Measurements from ENCODE around the gene TRIM2.
"Not testable (repeated sequence)": the region's sequence is repeated elsewhere in the genome, so short reads cannot be mapped to it uniquely, and the experiment has no call there.

TRIM2 gene

DNA sequence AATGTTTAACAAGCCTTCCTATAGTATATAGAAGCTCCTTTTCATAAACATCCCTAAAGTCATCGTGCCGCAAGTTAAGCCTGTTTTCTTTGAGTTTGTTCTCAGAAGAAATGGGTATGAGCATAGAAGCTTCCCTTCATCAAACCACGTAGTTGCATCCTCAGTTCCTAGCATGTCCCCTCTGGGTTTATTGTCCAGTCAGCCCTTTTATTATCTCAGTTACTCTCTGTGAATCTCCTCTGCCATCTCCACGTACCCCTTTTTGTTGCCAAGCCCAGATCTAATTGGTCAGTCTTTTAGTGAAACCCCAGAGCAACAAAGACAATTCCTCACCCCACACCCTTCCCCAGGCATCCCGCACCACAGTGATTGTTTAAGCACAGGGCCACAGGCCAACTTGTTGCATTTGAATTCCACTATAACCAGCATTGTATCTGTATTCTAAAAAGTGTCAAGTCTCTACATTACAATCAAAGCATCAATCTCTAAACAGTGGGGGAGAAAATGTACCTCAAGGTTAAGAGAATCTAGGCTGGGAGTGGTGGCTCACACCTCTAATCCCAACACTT is 12.4 kb upstream of the TRIM2 start:
- Histone ChIP-seq H3K4me1 (ENCODE audit: low read length) (no peaks in the 10 kb centered on the region), H3K9me3 (replicated peaks; ENCODE audit: insufficient read depth, low read length) (no peaks in the 10 kb centered on the region), H3K4me3 (ENCODE audit: low read length) (no peak overlapping the region), H3K9ac (ENCODE audit: low read length) (no peak overlapping the region), H4K20me1 (ENCODE audit: insufficient read depth, low read length) (no peaks in the 10 kb centered on the region), H3K27me3 (replicated peaks; ENCODE audit: insufficient read depth, low read length) (no peaks in the 10 kb centered on the region), H3K79me2 (ENCODE audit: low read length) (no peaks in the 10 kb centered on the region), H3K36me3 (replicated peaks; ENCODE audit: insufficient read depth, low read length) (no peaks in the 10 kb centered on the region), H3F3A (ENCODE audit: insufficient read depth, low read length) (no peaks in the 10 kb centered on the region), H2AFZ (ENCODE audit: low read length) (no peak overlapping the region), H3K4me2 (ENCODE audit: low read depth, low read length) (no peak overlapping the region), H3K9me2 (replicated peaks; ENCODE audit: insufficient read depth, low read length) (no peaks in the 10 kb centered on the region), H3K27ac (ENCODE audit: low read length) (no peak overlapping the region)
- TF ChIP-seq EZH2phosphoT487 (IDR thresholded peaks at IDR 0.05; ENCODE audit: low read length), result no peak
- TF ChIP-seq EZH2 (optimal IDR thresholded peaks at IDR 0.05; ENCODE audit: low read depth, low read length), result no peak
- TF ChIP-seq, protein P1, sequence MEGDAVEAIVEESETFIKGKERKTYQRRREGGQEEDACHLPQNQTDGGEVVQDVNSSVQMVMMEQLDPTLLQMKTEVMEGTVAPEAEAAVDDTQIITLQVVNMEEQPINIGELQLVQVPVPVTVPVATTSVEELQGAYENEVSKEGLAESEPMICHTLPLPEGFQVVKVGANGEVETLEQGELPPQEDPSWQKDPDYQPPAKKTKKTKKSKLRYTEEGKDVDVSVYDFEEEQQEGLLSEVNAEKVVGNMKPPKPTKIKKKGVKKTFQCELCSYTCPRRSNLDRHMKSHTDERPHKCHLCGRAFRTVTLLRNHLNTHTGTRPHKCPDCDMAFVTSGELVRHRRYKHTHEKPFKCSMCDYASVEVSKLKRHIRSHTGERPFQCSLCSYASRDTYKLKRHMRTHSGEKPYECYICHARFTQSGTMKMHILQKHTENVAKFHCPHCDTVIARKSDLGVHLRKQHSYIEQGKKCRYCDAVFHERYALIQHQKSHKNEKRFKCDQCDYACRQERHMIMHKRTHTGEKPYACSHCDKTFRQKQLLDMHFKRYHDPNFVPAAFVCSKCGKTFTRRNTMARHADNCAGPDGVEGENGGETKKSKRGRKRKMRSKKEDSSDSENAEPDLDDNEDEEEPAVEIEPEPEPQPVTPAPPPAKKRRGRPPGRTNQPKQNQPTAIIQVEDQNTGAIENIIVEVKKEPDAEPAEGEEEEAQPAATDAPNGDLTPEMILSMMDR (IDR thresholded peaks at IDR 0.05; ENCODE audit: low read length), result no peak
- DNase-seq, result no peak

DNA sequence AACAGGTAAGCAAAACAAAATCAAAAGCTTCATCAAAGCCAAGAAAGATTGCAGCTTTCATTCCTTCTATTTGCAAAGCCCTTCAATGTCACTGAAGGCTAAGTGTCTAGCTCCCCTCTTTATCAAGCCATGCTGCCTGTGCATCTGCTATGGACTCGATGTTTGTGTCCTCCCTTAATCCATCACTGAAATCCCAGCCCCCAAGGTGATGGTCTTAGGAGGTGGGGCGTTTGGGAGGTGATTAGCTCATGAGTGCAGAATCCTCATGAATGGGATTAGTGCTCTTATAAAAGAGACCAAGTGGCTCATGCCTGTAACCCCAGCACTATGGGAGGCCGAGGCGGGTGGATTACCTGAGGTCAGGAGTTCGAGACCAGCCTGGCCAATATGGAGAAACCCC is 6.9 kb upstream of the TRIM2 start:
- Histone ChIP-seq H3K36me3 (replicated peaks; ENCODE audit: insufficient read depth, low read length) (no peaks in the 10 kb centered on the region), H3K27me3 (replicated peaks; ENCODE audit: insufficient read depth, low read length) (no peaks in the 10 kb centered on the region), H3K27ac (ENCODE audit: low read length) (no peak overlapping the region), H3K79me2 (ENCODE audit: low read length) (no peaks in the 10 kb centered on the region), H3K4me1 (ENCODE audit: low read length) (no peaks in the 10 kb centered on the region), H3K4me3 (ENCODE audit: low read length) (no peak overlapping the region), H3K9me3 (replicated peaks; ENCODE audit: insufficient read depth, low read length) (no peaks in the 10 kb centered on the region), H3K9ac (ENCODE audit: low read length) (no peak overlapping the region), H3K4me2 (ENCODE audit: low read depth, low read length) (no peak overlapping the region), H2AFZ (ENCODE audit: low read length) (no peak overlapping the region), H4K20me1 (ENCODE audit: insufficient read depth, low read length) (no peaks in the 10 kb centered on the region), H3F3A (ENCODE audit: insufficient read depth, low read length) (no peaks in the 10 kb centered on the region), H3K9me2 (replicated peaks; ENCODE audit: insufficient read depth, low read length) (no peaks in the 10 kb centered on the region)
- DNase-seq, result no peak
- TF ChIP-seq EZH2 (optimal IDR thresholded peaks at IDR 0.05; ENCODE audit: low read depth, low read length) (no peak), EZH2phosphoT487 (IDR thresholded peaks at IDR 0.05; ENCODE audit: low read length) (no peak)
- TF ChIP-seq, protein P1 (IDR thresholded peaks at IDR 0.05; ENCODE audit: low read length), result no peak

DNA sequence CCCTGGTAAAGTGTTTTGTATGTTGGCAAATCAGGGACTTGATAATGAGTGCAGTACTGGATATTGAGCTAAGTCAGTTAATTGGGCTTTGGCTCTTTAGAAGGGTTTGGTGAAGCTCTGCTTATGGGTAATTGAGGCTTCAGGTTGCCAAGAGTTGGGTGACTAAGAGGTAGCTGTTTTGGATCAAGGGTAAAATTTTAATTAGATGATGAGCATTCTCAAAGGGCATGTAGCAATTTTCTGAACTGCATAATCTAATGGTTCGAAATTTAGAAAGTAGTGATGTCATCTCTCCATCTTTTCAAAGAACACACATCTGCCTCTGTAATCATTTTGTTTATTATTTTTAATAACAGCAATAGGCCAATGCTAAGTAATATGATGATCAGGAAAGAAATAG is 5.5 kb upstream of the TRIM2 start:
- no peaks in the 10 kb centered on the region for H3K79me2 ChIP-seq (ENCODE audit: low read length)
- no peaks in the 10 kb centered on the region for H3K9me3 ChIP-seq (replicated peaks; ENCODE audit: insufficient read depth, low read length)
- no peak overlapping the region for H3K4me2 ChIP-seq (ENCODE audit: low read depth, low read length)
- H3K36me3 ChIP-seq (replicated peaks; ENCODE audit: insufficient read depth, low read length), result no peaks in the 10 kb centered on the region
- no peak for DNase-seq
- no peak overlapping the region for H3K27ac ChIP-seq (ENCODE audit: low read length)
- H3K4me1 ChIP-seq (ENCODE audit: low read length), result no peaks in the 10 kb centered on the region
- no peak overlapping the region for H3K9ac ChIP-seq (ENCODE audit: low read length)
- H4K20me1 ChIP-seq (ENCODE audit: insufficient read depth, low read length), result no peaks in the 10 kb centered on the region
- H3F3A ChIP-seq (ENCODE audit: insufficient read depth, low read length), result no peaks in the 10 kb centered on the region
- H3K27me3 ChIP-seq (replicated peaks; ENCODE audit: insufficient read depth, low read length), result no peaks in the 10 kb centered on the region
- no peaks in the 10 kb centered on the region for H3K9me2 ChIP-seq (replicated peaks; ENCODE audit: insufficient read depth, low read length)
- no peak for TF ChIP-seq EZH2 (optimal IDR thresholded peaks at IDR 0.05; ENCODE audit: low read depth, low read length)
- TF ChIP-seq, protein P1 (IDR thresholded peaks at IDR 0.05; ENCODE audit: low read length), result no peak
- TF ChIP-seq EZH2phosphoT487 (IDR thresholded peaks at IDR 0.05; ENCODE audit: low read length), result no peak
- no peak overlapping the region for H3K4me3 ChIP-seq (ENCODE audit: low read length)
- no peak overlapping the region for H2AFZ ChIP-seq (ENCODE audit: low read length)

DNA sequence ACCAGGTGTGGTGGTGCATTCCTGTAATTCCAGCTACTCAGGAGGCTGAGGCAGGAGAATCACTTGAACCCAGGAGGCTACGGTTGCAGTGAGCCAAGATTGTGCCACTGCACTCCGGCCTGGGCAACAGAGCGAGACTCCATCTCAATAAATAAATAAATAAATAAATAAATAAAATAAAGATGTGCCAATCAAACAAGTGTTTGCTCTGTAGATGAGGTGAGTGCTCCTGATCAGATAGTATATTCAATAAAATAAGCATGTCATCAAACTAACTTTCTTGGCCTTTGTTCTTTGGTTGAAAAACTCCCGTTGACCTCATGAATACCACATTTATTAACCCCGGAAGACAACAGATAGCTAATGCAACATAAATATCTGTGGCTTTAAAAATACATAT is 497 bp upstream of the TRIM2 start:
- H3K9me2 ChIP-seq (replicated peaks; ENCODE audit: insufficient read depth, low read length); H3K27me3 ChIP-seq (replicated peaks; ENCODE audit: insufficient read depth, low read length); H3F3A ChIP-seq (ENCODE audit: insufficient read depth, low read length); H3K4me2 ChIP-seq (ENCODE audit: low read depth, low read length); H3K4me3 ChIP-seq (ENCODE audit: low read length); H4K20me1 ChIP-seq (ENCODE audit: insufficient read depth, low read length); H3K4me1 ChIP-seq (ENCODE audit: low read length); H3K9me3 ChIP-seq (replicated peaks; ENCODE audit: insufficient read depth, low read length); H2AFZ ChIP-seq (ENCODE audit: low read length); H3K27ac ChIP-seq (ENCODE audit: low read length); H3K36me3 ChIP-seq (replicated peaks; ENCODE audit: insufficient read depth, low read length); DNase-seq; H3K79me2 ChIP-seq (ENCODE audit: low read length); H3K9ac ChIP-seq (ENCODE audit: low read length): not testable (repeated sequence)
